HG03025 (cell line): ENCODE results near the gene CRKL.
"Not testable (repeated sequence)": the region's sequence is repeated elsewhere in the genome, so short reads cannot be mapped to it uniquely, and the experiment has no call there.

Source experiments
- ATAC-seq: cut with Tn5 transposase; IDR thresholded peaks from one replicate; pipeline ENCODE4 v1.9.1; 2021; ENCODE audit warnings: mild to moderate bottlenecking, moderate library complexity; ENCODE audit not compliant: unreplicated experiment, low FRiP score

CRKL gene

DNA sequence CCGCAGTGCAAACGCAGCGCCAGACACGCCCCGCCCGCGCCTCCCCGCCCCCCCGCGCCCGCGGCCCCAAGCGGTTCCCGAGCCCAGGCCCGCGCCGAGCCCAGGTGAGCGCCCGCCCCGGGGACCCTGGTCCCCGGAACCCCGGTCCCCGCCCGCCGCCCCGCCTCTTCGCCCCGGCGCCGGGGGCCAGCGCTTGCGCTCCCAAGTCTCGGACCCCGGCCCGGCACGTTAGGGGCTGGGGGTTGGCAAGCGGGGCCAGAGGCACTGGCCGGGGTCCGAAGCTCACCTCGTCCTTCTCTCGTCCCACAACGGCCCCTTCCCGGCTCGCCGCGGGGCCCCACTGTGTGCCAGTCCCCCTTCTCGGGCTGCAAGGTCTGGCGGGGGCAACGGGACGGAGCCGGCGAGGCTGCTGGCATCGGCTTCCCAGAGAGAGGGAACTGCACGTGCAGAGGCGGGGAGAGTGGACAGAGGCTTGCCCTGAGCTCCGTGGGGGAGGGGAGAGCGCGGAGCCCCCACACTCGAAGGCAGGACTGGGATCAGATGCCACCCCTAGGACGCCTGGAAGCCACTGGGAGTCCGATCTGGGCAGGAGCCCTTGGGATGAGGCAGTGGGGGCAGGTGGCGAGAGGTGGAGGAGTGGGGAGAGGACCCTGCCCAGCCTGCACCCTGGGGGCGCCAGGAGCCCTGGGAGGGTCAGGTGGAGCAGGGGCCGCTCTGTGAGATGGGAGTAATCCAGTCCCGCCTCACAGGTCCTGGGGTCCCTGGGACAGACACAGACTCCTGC is 48.1 kb downstream of the CRKL start:
- ATAC-seq: no peak

DNA sequence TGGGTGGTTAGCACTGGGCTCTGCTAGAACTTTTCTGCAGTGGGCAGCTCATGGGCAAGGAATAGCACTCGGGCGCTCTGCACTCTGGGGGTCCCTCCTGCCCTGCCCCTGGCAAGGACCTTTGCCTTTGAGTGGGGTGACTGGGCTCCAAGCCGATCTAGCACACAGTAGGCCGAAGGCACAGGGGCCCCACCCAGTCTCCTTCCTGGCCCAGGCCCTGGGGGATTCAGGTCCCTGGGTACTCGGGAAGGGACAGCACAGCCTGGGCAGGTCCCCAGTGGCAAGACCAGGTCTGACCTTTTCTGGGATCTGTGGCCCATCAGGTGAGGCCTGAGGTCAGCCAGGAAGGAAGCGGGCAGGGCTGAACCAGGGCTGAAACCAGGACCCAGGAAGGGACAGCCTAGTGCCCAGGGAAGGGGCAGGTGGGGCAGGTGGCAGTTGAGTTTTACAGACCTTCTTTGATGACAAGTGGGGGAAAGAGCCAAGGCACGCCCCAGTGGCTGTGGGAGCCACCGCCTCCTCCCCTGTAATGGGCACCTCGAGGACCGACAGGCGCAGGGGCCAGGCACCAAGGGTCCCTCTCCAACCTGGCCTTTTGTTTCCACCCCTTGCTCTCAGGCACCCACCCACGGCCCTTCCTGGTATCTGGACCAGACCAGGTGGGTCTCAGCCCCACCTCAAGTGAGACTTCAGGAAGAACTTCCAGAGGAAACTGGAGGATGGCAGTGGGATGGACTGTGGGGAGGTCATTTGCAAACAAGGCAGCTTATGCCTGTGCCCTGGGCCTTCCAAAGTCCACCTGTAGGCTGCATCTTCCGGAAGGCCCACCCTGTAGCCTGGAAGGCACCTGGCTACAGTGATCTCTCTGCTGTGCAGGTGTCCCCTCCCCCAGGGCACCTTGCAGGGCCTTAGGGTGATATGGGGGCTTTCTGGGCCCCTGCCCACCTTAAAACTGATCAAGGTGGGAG is 49.0 kb downstream of the CRKL start:
- ATAC-seq: no peak

DNA sequence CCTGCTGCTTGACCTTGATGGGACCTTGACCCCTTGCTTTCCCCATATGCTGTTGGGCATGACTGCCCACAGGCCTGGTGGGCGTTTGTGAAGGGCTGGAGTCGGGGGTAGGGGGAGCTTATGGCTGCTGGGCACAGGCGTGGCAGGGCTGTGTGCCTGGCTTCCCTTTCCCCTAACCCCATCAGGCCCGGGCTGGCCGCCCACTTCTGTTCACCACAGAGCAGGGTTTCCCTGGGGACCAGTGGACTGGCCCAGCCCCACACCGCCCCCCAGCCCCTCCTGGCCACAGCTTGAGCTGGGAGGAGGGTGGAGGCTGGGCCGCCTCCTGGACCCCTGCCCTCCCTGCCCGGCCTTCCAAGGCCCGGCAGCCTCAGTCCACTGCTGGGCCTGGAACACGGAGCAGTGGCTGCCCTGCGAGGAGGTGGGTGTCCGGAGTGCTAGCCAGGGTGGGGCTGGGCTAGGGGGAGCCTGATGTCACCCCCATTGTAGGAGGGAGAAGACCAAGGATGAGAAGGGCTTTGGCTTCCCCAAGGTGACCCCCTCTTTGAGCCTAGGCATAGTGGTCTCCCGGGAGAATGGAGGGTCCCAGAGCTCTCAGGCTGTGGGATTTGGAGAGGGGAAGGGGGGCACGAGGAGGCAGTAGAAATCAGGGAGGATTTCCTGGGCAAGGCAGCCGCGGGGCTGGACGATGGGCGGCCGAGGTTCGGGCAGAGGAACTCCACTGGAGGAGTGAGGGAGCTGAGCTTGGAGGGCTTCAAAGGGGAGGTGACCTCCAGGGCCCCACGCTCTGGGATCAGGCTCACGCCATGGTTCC is 49.9 kb downstream of the CRKL start, which contains the start of gene AIFM3:
TSS of gene AIFM3 (plus strand) at position 373 of the 814 bp plus-strand sequence. CDS start 690 bp downstream, outside the sequence.
- ATAC-seq: no peak

- no peak for ATAC-seq
Measured at GRCh38 chr22:20967697-20968211, 50.5 kb downstream of the CRKL start.

GRCh38 chr22:20968281-20968977 is 51.2 kb downstream of the CRKL start:
- ATAC-seq: no peak

DNA sequence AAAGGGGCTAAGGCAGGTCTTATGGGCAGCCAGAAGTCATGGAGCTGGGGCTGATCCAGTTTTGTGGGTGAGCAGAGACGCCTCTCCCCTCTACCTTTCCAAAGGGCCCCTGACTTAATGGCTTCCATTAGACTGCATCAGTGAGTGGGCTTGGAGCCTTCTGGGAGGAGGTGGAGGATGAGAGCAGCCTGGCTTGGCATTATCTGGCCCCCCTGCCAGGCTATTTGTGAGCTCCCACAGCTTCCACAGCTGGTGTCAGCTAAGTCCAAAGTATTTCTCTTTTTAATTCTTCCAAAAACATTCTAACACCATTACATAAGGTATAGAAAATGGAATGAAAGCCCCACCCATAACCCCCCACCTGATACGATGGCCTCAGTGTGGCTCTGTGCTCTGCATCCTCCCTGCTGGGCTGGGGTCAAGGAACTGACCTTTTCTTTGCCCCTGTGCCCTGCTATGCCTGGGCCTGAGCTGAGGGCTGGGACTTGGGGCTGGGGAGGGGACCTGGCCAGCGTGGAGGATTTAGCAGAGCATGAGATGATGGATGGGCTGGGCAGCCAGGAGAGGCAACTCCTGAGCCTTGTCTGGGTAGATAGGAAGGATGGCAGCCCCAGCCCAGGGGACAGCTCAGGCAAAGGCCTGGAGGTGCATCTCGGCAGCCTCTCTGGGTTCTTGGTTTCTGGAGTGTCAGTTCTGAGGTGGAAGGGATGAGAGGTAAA is 53.9 kb downstream of the CRKL start:
- no peak for ATAC-seq

- not testable (repeated sequence) for ATAC-seq
Measured at GRCh38 chr22:20972014-20972694, 54.9 kb downstream of the CRKL start.

- ATAC-seq: no peak
Measured at GRCh38 chr22:20972933-20973577, 55.8 kb downstream of the CRKL start.

DNA sequence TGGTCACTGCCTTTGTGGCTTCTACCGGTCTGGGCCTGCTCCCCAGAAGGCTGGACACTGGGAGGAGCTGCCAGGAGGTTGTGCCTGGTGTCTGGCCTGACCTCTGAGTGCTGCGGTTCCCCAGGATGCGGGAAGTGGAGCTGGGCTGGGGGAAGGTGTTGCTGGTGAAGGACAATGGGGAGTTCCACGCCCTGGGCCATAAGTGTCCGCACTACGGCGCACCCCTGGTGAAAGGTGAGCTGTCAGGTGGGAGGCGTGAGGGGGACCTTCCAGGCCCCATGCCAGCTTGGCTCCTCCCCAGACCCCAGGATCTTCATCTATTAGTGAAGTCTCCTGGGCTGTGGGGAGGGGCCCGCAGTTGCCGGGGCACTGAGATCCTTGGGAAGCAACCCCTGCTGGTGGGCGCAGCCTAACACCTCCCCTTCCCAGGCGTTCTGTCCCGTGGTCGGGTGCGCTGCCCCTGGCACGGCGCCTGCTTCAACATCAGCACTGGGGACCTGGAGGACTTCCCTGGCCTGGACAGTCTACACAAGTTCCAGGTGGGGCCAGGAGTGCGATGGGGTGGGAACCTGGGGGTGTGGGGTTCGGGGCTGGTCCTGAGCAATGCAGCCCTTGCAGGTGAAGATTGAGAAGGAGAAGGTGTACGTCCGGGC is 56.6 kb downstream of the CRKL start:
- ATAC-seq: no peak

GRCh38 chr22:20974336-20974955 is 57.2 kb downstream of the CRKL start:
- ATAC-seq: no peak

GRCh38 chr22:20975541-20976290 is 58.5 kb downstream of the CRKL start:
- no peak for ATAC-seq

DNA sequence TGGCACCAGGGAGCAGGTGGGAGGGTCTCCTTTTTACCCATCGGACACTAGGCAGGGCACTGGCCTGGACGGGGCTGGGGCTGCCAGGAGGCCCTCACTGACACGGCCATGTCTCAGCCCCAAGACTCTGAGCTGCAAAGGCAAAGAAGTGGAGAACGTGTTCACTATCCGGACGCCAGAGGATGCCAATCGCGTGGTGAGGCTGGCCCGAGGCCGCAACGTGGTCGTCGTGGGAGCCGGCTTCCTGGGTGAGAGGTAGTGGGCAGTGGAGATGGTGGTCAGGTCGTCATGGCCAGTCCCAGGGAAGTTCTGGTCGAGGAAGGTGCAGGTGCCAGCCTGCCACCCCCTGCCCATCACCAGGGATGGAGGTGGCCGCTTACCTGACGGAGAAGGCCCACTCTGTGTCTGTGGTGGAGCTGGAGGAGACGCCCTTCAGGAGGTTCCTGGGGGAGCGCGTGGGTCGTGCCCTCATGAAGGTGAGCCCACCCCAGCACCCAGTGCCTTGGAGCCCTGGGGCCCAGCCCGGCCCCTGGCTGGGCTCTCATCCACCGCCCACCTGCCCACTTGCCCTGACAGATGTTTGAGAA is 59.2 kb downstream of the CRKL start:
- no peak for ATAC-seq

- no peak for ATAC-seq
Measured at GRCh38 chr22:20977019-20977418, 59.8 kb downstream of the CRKL start.

- no peak for ATAC-seq
Measured at GRCh38 chr22:20977516-20978170, 60.4 kb downstream of the CRKL start.

DNA sequence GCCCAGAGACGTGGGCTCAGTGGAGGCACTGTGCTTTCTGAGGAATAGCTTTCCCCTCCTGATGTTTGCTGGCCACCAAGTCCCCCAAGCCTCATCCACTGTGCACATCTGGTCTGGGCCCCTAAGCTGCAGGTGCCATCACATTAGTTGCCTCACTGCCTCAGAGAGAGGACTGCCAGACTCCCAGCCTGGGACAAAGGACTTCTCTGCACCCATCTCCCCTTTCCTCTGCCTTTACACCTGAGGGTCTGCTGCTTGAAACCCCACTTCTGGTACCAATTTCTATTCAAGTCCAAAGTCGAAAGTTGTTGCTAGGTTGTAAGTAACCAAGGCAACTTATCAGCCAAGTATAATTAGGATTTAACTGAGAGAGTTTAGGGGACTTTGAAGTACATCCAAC is 61.2 kb downstream of the CRKL start:
- no peak for ATAC-seq
